NCI-H2107 (cell line): Measurements from ENCODE around the gene ZNF384.

ENCODE experiments used
- DNase-seq: peaks from one replicate; lab custom pipeline; 2025; lab: John Stamatoyannopoulos, UW

The ZNF384 gene

GRCh38 chr12:6620137-6620884 is 68.9 kb downstream of the ZNF384 start:
- no peak for DNase-seq

GRCh38 chr12:6618483-6619225 is 70.5 kb downstream of the ZNF384 start:
- DNase-seq, result no peak
